A673 (cell line): ENCODE measurements around the gene ALDH1B1. TPM values are rescaled to one million over a fixed set of nuclear protein-coding genes. Genes with fewer than 3 reads are reported as not detected.

Source experiments
- BruUV-seq: library from RNA; stranded (reverse); fragments of 400-500 nt; replicated peaks from 2 replicates; lab custom pipeline; 2021; lab: Mats Ljungman, UMichigan
- CTCF ChIA-PET: fragments of 300-600 bp; sonication (Branson Sonifier 250); formaldehyde crosslinking; loops from one replicate; lab custom pipeline; 2022; ENCODE audit warnings: antibody characterized with exemption; lab: Charles Lee
- POLR2A ChIA-PET: fragments of 300-600 bp; sonication (Branson Sonifier 250); formaldehyde crosslinking; loops from one replicate; lab custom pipeline; 2022; ENCODE audit warnings: antibody characterized with exemption; ENCODE audit not compliant: low non-redundant PET; lab: Charles Lee
- DNase-seq: peaks from one replicate; pipeline ENCODE4 v3.0.0-alpha.2; 2015; ENCODE audit warnings: low spot score
- H3K27ac ChIP-seq: fragments of 200-600 bp; sonication (generic); 2 replicates; pipeline ENCODE4 v1.5.1; 2016; ENCODE audit warnings: mixed run types, low read depth, mild to moderate bottlenecking, mixed read lengths, antibody characterized with exemption, low read length; ENCODE audit not compliant: poor library complexity, severe bottlenecking
- H3K27me3 ChIP-seq: fragments of 200-600 bp; sonication (generic); replicated peaks from 2 replicates; pipeline ENCODE4 v1.6.1; 2017; ENCODE audit warnings: mixed run types, low read depth, mild to moderate bottlenecking, mixed read lengths, antibody characterized with exemption, low read length; ENCODE audit not compliant: insufficient read depth, poor library complexity
- H3K36me3 ChIP-seq: fragments of 200-600 bp; sonication (generic); 2 replicates; pipeline ENCODE4 v1.6.1; 2016; ENCODE audit warnings: mixed run types, mild to moderate bottlenecking, mixed read lengths, antibody characterized with exemption, low read length; ENCODE audit not compliant: insufficient read depth, poor library complexity, severe bottlenecking
- H3K4me1 ChIP-seq: fragments of 200-600 bp; sonication (generic); 2 replicates; pipeline ENCODE4 v1.6.1; 2017; ENCODE audit warnings: mixed run types, mild to moderate bottlenecking, mixed read lengths, antibody characterized with exemption, low read length; ENCODE audit not compliant: insufficient read depth, poor library complexity, severe bottlenecking
- H3K4me3 ChIP-seq: fragments of 200-600 bp; sonication (generic); 2 replicates; pipeline ENCODE4 v1.5.1; 2016; ENCODE audit warnings: low read depth, mixed run types, mild to moderate bottlenecking, mixed read lengths, low read length; ENCODE audit not compliant: poor library complexity, severe bottlenecking
- H3K9me3 ChIP-seq: fragments of 200-600 bp; sonication (generic); 2 replicates; pipeline ENCODE4 v1.6.1; 2016; ENCODE audit warnings: mixed run types, low read depth, mild to moderate bottlenecking, mixed read lengths, antibody characterized with exemption, low read length; ENCODE audit not compliant: poor library complexity, severe bottlenecking
- EZH2 ChIP-seq: fragments of 200-600 bp; sonication (generic); IDR thresholded peaks from 2 replicates; pipeline ENCODE4 v1.6.1; 2017; ENCODE audit warnings: borderline replicate concordance, low read depth, mild to moderate bottlenecking, mixed read lengths, antibody characterized with exemption, low read length; ENCODE audit not compliant: poor library complexity, severe bottlenecking
- intact Hi-C: fragments of 100-400 bp; cut with micrococcal nuclease; formaldehyde crosslinking; loops from one replicate; pipeline ENCODE4 v1.10.0; 2022; ENCODE audit not compliant: unreplicated experiment
- total RNA-seq: library from RNA; stranded (reverse); gene quantifications from 2 replicates; pipeline ENCODE4 v1.2.3, GENCODE V29; 2021
- TF ChIP-seq, protein P1 (sequence below): fragments of 300-800, 200-600 bp; sonication (generic); conservative IDR thresholded peaks from 2 replicates; pipeline ENCODE4 v1.5.1; 2017; ENCODE audit warnings: low read depth, mild to moderate bottlenecking, antibody characterized with exemption, low read length, moderate library complexity, mixed read lengths

ALDH1B1 gene
- total RNA-seq, 1 experiment from 2014 or later: 29.0 TPM

DNA sequence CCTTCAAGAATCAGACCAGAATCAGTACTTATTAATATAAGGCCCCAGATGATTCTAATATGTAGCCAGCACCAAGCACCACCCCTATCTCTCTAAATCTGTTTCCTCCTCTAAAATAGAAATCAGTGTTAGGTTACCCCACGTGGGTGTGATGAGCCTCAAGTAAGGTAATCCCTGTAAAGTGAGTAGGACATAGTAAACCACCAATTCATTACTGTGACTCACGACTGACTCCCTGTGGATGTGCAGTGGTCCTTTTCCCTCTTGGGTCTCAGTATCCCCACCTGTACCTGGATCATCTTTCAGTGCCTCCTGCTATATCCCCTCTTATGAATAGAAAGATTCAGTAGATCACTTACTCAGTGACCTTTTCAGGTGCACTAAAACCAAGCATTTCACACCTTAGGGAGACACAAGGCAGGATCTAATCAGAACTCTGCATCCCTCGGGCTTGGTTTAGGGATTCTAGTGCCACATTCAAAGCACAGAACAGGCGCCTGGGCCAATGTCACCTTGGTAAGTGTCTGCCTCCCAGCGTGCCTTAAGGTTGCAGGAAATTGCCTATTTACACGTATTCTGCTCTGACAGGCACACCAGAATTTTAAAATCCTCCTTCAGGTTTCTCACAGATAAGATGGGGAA lies 12.2 kb upstream of the ALDH1B1 start:
- ChIA-PET CTCF (no interaction called here), POLR2A (no interaction called here)
- Histone ChIP-seq H3K36me3 (no peaks in the 10 kb centered on the region), H3K4me3 (no peak overlapping the region), H3K9me3 (no peaks in the 10 kb centered on the region), H3K27me3 (no peaks in the 10 kb centered on the region), H3K4me1 (no peaks in the 10 kb centered on the region), H3K27ac (no peak overlapping the region)
- BruUV-seq: no TSS peak
- intact Hi-C loops: no loop called here
- DNase-seq: no peak
- TF ChIP-seq, protein P1, sequence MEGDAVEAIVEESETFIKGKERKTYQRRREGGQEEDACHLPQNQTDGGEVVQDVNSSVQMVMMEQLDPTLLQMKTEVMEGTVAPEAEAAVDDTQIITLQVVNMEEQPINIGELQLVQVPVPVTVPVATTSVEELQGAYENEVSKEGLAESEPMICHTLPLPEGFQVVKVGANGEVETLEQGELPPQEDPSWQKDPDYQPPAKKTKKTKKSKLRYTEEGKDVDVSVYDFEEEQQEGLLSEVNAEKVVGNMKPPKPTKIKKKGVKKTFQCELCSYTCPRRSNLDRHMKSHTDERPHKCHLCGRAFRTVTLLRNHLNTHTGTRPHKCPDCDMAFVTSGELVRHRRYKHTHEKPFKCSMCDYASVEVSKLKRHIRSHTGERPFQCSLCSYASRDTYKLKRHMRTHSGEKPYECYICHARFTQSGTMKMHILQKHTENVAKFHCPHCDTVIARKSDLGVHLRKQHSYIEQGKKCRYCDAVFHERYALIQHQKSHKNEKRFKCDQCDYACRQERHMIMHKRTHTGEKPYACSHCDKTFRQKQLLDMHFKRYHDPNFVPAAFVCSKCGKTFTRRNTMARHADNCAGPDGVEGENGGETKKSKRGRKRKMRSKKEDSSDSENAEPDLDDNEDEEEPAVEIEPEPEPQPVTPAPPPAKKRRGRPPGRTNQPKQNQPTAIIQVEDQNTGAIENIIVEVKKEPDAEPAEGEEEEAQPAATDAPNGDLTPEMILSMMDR: no peak
- no peak for TF ChIP-seq EZH2

DNA sequence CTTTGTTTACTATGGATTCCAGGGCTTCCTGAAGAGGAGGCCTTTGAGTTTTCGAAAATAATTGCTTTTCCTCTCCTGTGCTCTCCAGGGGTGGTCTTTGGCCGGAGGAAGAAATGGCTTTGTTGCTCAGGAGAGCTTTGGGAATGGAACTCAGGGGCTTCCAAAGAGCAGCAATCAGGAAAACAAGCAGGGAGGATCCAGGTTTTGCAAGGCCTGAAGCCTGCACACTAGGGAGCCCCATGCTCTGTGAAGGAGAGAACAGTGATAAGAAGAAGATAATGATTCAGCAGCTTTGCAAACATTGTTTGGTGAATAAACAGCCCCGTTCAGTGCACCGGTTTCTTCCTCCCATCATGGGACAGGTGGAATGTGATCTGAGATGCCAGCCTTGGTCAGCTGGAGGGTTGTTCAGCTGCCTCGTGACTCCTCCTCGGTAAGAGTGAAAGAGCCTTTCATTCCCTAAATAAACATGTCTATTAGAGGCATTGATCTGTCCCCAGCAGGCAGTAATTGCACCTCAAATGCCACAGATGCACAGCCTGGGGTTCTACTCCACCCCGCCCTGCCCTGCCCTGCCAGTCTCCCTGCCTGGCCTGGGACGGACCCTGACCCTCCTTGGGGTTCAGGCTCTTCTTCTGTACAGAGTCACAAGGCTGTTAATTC lies 11.5 kb upstream of the ALDH1B1 start:
- BruUV-seq: no TSS peak
- intact Hi-C loops: no loop called here
- ChIA-PET CTCF (no interaction called here), POLR2A (no interaction called here)
- no peak overlapping the region for H3K27ac ChIP-seq
- H3K36me3 ChIP-seq: no peaks in the 10 kb centered on the region
- H3K9me3 ChIP-seq: no peaks in the 10 kb centered on the region
- no peak overlapping the region for H3K4me3 ChIP-seq
- TF ChIP-seq EZH2: no peak
- TF ChIP-seq, protein P1: no peak
- no peaks in the 10 kb centered on the region for H3K27me3 ChIP-seq
- H3K4me1 ChIP-seq: no peaks in the 10 kb centered on the region
- DNase-seq: no peak

DNA sequence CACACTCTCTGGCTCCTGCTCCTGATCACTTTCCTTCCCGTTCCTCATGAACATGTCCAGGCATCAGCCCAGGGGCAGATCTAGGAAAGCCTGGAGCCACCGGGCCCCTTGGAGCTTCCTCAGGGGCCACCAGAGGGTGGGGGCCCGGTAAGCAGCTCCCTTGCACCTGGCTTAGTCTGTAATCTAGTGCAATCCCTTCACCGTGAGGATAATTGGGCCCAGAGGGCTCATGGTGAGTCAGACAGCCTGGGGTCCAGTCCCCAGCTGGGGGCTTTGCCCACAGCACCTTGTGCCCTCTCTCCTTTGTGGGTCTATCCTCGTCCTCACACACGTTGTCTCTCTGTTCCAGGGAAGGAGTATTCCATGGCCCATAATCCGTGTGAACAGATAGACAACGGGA lies 10.4 kb upstream of the ALDH1B1 start:
- TF ChIP-seq, protein P1: no peak
- no peak for TF ChIP-seq EZH2
- no peak overlapping the region for H3K27ac ChIP-seq
- BruUV-seq: no TSS peak
- H3K27me3 ChIP-seq: no peaks in the 10 kb centered on the region
- DNase-seq: no peak
- CTCF ChIA-PET: no interaction called here
- H3K9me3 ChIP-seq: no peaks in the 10 kb centered on the region
- peaks cover 4% of the 10 kb centered on the region for H3K4me1 ChIP-seq
- intact Hi-C loops: no loop called here
- no peak overlapping the region for H3K4me3 ChIP-seq
- POLR2A ChIA-PET: no interaction called here
- no peaks in the 10 kb centered on the region for H3K36me3 ChIP-seq
